Stimulated activated CD8-positive, alpha-beta memory T cell treated with anti-CD3 and anti-CD28 coated beads, Interleukin-7, amount 100 ng/mL, for 48 hours (primary cell): Measurements from ENCODE around the gene METTL16.

ENCODE experiments used
- DNase-seq, 2 donors: peaks; one replicate each; pipeline ENCODE4 v3.0.0-alpha.2; 2020; ENCODE audit warnings: low read depth in 1 of 2; ENCODE audit errors: extremely low read depth in 1 of 2

METTL16 gene

DNA sequence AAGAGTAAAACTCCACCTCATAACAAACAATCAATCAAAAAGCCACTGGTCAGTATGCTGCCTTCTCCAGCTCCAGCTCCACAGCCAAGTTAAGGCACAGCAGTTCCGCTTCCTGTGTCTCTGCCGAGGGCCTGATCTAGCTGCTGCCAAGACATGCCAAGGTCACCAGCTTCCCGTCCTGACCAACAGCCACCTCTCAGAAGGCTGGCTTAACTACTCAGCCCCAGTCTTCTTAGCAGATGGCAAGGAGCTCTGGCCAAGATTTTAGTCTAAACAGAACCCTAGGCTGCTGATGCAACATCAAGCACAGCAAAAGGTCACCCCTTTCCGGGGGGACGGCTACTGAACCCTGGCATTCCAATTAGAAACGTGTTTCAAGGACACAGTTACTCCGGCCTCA lies 93.1 kb downstream of the METTL16 start:
- DNase-seq: no peak

DNA sequence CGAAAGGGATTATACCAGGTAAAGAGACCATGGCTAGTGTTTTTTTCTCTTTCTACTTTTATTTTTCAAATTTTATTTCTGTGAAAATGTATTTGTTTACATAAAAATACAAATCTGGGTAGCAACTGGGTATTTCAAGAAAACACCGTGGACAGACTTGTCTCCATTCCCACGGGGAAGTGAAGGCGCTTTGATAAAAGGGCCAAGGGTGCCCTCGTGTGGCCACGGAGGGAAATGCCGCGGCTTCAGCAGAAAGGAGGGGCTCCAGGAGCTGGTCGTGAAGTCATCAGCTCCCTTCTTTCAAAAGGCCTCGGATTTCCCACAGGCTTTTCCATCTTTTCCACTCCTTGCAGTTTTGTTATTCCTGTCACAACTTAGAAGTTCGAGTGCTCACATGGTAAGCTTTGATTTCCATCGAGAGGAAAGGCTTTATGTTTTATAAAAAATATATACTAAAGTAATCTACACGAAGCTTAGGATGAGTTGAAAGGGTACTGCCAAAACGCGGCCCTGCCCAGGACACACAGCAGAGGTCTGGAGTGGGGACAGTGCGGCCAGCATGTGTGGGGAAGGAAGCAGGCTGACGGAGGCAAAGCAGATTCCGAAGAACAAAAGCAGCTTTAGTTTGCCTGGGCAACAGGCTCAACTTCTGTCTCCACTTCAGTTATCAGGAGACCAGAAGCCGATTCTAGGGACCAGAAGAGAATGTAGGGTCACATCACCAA lies 95.5 kb downstream of the METTL16 start:
- peak; percentile 56 to 60 for DNase-seq

DNA sequence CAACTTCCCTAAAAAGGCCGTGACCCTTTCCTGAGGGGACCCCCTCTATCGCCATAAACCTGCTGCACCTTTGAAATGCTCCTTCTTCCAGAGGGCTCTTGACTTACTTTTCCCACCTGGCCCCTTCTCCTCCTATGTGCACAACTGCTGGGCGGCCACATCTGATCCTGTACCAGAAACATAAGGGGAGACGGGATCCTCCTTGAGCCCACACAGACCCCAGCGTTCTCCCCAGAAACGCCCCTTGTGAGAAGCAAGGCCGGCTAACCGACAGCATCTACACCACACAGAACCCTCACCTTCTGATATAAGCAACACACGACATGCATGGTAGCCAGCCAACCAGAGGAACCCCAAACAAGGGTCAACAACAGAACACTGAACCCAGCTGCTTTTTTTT lies 96.6 kb downstream of the METTL16 start:
- DNase-seq: no peak

- DNase-seq: no peak
Measured at GRCh38 chr17:2414446-2415064, 97.1 kb downstream of the METTL16 start.

DNA sequence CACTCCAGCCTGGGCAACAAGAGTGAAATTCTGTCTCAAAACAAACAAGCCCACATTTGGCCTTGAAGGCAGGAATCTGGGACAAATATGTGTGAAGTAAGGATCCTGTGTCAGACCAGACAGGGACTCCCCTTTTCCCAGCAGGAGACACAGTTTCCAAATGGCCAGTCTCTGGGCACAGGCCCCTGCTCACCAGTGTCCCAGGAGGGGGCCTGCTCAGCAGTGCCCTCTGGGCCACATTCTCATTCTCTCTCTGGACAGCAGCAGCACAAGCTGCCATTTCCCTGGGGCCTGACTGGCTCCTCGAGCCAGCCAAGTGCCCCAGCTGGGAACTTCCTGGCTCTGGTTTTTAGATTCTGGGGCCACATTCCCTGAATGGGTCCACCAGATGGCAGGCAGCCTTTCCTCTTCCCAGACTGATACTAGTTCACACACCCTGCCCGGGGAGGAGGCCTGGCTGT lies 99.1 kb downstream of the METTL16 start:
- DNase-seq: no peak

- DNase-seq: no peak
Measured at GRCh38 chr17:2410951-2411350, 100.7 kb downstream of the METTL16 start.

DNA sequence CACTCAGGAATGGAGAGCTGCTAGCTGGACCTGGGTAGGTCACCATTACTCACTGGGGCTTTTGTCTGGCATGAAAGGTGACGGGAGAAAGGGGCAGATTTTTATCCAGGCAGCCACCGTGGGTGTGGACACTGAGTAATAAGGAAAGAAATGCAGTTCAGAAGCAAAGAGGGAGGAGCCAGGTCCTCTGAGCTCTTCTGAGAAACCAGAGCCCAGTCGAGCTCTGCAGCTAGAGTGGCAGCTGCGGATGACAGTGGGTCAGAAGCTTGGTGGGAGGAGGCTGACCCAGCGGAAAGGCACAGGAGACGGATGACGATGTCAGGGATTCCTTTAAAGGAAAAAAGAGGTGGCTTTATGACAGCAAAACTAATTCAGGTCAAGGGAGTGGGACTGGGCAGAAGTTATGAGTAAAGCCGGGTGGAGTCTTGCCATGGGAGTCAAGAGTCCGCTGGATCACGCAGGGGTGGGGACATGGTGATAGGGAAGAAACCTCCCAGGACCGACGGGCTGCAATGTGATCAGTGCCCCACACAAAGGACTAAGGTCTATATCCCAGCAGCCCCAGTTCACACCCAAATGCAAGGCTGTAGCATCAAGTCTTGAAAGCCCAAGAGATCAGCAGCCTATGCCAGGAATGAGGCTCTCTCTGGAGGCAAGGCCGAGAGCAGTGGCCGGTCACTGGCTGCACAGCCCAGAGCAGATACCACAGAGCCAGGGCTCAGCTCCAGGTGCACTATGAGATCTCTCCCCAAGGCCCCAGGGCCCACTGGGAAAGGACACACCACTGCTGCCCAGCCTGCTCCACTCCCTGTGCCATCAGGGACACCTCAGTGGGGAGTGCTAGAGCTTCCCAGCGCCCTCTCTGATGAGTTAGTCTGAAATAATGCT lies 104.5 kb downstream of the METTL16 start:
- no peak for DNase-seq

DNA sequence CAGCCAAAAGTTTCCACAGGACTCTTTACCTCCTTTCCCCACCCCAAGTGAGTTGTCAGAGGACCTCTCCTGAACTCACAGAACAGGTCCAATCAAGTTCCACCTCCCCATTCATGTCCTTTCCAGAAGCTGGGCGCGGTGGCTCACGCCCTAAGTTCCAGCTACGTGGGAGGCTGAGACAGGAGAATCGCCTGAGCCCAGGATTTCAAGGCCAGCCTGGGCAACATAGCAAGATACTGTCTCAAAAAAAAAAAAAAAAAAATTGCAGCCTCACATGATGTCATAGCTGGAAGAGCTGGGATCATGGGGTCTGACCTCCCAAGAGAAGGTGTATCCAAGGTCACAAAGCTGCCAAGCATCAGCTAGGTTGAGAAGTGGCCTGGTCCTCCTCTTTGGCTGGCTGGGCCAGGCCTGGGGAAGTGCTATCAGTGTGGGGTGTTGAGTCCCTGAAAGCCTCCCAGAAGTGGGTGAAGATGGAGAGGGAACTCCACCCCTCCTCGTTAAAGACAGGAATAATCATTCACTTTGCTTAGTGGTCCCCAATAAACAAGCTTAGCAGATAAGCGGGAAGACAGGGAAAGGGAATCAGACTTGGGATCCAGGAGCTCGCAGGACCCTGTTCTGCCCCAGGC lies 105.3 kb downstream of the METTL16 start:
- no peak for DNase-seq

DNA sequence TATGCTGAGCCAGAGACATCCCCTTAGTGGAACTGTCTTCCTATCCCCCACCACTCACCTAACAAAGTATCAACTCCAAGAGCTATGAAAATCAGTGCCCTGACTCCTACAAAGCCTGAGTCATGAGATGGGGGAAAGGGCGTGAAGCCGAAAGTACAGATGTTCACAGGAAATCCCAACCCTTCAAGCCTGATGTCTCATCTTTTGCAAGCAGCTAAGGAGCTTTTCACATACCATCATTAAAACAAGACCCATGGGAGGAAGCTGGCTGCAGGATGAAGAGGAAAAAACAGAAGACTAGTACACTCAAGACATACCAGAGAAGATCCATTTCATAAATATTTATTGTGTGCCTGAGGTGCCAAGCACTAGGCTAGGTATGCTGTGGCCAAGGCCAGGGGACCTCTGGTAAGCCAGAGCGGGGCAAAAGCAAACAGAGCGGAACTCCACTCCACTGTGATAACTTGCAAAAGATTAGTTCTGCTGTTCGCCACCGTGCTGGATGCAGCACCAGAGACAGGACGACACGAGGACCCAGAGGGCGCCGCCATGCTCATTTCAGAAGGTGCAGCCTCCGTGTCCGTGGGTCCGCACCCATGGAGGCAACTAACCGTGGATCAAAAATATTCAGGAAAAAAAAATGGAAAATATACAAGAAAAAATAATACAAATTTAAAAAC lies 106.3 kb downstream of the METTL16 start:
- DNase-seq: no peak

- DNase-seq: no peak
Measured at GRCh38 chr17:2403044-2403443, 108.6 kb downstream of the METTL16 start.

DNA sequence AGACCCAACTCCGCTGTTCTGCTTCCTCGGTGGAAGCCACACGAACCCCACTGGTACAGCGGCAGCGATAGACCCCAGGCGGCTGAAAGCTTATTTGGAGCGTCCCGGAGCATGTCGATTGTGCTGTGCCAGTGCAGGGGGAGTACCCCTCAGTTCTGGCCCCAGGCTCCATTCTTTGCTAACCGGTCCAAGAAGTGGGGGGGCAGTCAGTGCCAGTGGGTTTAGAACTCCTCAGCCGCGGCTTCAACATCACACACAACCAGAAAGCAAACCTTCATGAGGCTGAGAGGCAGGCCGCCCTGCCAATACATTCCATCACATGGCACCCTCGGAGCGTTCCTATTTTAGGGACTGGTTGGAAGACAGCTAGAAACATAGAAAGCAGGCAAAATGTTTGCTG lies 109.1 kb downstream of the METTL16 start:
- no peak for DNase-seq

GRCh38 chr17:2401426-2402221 lies 110.1 kb downstream of the METTL16 start:
- peak; percentile 99 for DNase-seq

DNA sequence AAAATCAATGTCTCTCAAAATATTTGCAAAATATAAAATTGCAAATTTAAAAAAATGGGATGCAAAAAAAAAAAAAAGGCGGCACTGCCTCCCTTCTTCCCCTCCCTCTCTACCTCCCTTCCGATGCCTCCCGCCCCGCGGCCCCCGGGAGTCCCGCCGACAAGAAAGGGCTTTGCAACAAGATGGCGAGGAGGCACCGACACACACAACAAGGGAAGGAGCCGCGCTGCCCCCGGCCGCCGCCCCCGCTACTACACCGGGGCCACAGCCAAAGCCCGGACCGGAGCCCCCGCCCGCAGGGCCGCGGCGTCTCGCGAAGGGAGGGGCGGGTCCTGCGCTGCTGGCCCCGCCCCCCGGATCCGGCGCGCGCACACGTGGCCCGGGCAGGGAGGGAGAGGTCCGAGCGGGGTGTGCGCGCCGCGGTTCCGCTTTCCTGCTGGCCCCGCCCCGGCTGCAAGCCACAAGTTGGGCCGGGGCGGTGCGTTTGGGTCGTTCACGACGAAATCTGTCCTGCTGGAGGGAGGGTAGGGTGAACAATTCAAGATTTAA lies 110.7 kb downstream of the METTL16 start, which contains the start of gene MNT:
Gene MNT (minus strand): TSS at position 184 of the 549 bp plus-strand sequence. CDS start 348 bp downstream, outside the sequence.
- peak; percentile 88 to 89 for DNase-seq

DNA sequence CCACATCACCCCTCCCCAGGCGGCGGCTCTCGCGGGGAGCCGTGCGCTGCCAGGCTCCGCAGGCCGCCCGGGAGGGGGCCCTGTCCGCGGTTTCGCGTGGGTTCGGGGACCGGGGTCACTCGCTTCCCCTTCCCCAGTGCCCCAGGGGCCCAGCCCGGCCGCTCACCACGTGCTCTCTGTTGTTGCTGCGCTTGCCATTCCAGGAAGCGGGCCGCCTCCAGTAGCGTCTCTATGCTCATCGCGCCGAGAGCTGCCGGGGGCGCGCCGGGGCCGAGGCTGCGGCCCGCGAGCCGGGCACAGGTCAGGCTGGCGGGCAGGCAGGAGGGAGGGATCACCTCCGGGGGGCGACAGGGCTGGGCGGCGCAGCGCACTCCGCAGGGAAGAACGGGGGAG lies 111.2 kb downstream of the METTL16 start:
- peak; percentile 37 to 48 for DNase-seq

- peak; percentile 85 to 89 for DNase-seq
Measured at GRCh38 chr17:2399572-2400473, 111.9 kb downstream of the METTL16 start.

DNA sequence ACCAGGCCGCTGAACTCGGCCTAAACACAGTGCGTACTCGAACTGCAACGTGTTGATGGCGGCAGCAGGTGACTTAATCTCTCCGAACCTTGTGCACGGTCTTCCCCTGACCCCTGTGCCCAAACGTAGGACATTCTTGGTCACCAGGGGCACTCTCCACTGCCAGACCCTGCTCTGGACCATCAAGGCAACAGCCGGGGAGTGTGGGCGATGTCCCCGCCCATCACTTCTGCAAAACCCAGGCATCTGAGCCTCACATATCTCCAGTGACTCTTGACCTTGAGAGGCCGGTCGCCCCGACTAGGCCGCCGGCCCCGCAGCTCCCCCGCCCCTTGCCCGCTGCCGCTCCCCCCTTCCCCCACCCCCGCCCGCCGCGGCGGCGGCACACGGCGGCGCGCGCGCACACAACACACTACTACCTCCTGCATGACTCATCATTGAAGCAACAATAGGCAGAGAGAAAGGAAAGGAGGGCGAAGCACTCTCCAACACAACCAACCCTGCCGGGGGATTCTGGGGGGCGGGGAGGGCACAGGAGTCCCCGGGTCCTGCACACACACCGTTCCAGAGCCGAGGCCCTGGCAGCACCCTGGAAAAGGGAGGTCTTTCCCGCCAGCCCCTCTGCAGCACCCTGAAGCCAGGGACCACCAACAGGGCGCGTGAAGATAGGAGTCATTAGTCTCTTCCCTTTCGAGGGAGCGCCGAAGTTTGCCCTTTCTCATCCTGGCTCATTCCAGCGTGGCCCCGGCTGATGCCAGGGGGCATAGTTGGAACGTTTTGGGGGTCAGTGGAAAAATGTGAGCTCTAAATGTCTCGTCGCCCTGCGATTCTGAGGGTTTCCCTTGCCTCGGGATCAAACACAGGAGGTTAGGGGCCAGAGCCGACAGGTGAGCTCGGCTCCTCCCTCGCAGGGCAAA lies 112.8 kb downstream of the METTL16 start:
- DNase-seq: peak in 1 of 2 donors; percentile 26

GRCh38 chr17:2398182-2398581 lies 113.5 kb downstream of the METTL16 start:
- no peak for DNase-seq
